ENCODE measurements around the gene ZNF516. TPM values are rescaled to one million over a fixed set of nuclear protein-coding genes. Genes with fewer than 3 reads are reported as not detected.

The ZNF516 gene
- total RNA-seq, 3 donors from 2014 or later (not counting 1 experiment from before 2014, with no cell fraction given) = 49.1 to 60.0 (median 52.4) TPM

DNA sequence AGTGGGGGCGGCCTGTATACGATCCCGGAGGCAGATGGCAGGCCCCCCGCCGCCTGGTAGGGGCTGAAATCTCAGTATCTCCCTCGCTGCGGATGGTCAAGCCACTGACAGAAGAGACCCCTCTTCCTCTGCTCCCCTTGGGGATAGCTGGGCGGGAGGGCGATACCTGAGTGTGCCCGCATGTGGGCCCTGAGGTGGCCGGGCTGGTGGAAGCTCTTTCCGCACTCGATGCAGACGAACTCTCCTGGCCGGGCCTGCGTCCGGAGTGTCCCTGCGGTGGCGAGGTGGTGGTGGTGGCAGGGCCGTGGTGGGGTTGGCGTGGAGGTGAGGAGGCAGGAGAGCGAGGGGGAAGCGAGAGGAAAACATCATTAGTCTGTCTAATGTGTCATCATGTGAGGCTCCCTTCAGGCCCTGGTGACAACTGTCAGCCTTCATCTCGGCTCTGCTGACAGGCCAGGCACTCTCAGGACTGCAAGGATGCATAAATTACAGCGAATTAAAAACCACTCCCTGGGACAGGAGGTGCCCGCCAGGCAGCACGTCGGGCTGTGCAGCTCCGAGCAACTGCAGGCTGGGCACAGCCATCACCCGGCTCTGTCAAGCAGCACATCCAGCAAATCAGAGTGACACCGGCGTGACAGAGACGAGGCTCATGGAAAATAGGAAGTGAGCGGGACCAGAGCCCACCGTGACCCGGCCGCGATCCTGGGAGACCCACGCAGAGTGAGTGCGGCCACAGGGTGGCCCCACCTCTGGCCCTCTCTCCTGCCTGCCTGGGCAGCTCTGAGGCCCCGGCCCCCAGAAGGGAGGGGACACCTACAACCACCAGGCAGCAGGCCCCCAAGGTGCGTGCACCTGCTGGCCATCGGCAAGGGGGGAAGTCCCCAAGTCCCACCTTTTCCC, 123.5 kb downstream of the ZNF516 start:
- TF ChIP-seq, protein P1, sequence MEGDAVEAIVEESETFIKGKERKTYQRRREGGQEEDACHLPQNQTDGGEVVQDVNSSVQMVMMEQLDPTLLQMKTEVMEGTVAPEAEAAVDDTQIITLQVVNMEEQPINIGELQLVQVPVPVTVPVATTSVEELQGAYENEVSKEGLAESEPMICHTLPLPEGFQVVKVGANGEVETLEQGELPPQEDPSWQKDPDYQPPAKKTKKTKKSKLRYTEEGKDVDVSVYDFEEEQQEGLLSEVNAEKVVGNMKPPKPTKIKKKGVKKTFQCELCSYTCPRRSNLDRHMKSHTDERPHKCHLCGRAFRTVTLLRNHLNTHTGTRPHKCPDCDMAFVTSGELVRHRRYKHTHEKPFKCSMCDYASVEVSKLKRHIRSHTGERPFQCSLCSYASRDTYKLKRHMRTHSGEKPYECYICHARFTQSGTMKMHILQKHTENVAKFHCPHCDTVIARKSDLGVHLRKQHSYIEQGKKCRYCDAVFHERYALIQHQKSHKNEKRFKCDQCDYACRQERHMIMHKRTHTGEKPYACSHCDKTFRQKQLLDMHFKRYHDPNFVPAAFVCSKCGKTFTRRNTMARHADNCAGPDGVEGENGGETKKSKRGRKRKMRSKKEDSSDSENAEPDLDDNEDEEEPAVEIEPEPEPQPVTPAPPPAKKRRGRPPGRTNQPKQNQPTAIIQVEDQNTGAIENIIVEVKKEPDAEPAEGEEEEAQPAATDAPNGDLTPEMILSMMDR (IDR thresholded peaks at IDR 0.05) = no peak
- H3K9me3 ChIP-seq (ENCODE audit: control insufficient read depth, insufficient read depth, low read length) = no peaks in the 10 kb centered on the region
- Mint-ChIP-seq H3K9me3 (no peaks in the 10 kb centered on the region), H3K4me3 (no peak overlapping the region), H3K27me3 (ENCODE audit: low read depth in 2 of 2) (no peaks in the 10 kb centered on the region), H3K36me3 (no peaks in the 10 kb centered on the region), H3K27ac (no peak overlapping the region), H3K4me1 (peaks cover 60 to 66% of the 10 kb centered on the region in 2 donors)
- H3K36me3 ChIP-seq (ENCODE audit: control insufficient read depth, insufficient read depth, low read length) = peaks cover 14% of the 10 kb centered on the region
- ATAC-seq (no peak), DNase-seq (no peak)
- WGBS (ENCODE audit: insufficient coverage) = 93% methylated on average over 43 of the region's 43 CpGs
- H3K4me3 ChIP-seq (ENCODE audit: low read length) = no peak overlapping the region
- no peak overlapping the region for H3K27ac ChIP-seq (ENCODE audit: low read length)
- H3K4me1 ChIP-seq (ENCODE audit: control insufficient read depth, insufficient read depth, low read length) = peaks cover 28% of the 10 kb centered on the region
- H3K27me3 ChIP-seq (ENCODE audit: control insufficient read depth, insufficient read depth, low read length) = no peaks in the 10 kb centered on the region
- intact Hi-C loops (cut with micrococcal nuclease) = no loop called here

DNA sequence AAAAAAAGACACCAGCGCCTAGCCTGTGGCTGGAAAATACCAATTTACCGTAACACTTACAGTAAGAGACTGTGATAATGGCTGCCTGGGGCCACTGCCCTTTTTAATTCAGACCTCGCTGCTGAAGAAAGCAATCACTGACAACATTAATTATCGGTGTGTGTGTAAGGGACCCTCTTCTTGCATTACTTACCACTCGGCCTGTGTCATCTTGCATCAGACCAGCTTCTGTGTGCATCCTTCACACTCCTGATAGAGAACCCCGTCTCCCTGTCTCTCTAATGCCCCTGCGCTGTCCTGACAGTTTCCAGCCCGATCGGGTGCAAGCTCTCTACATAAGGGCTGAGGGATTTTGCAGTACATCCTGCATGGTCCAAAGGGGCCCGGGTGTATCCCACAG, 124.4 kb downstream of the ZNF516 start:
- TF ChIP-seq, protein P1 (IDR thresholded peaks at IDR 0.05) = no peak
- H3K4me3 Mint-ChIP-seq = no peak overlapping the region
- no peaks in the 10 kb centered on the region for H3K9me3 ChIP-seq (ENCODE audit: control insufficient read depth, insufficient read depth, low read length)
- H3K27ac Mint-ChIP-seq = no peak overlapping the region
- peaks cover 23% of the 10 kb centered on the region for H3K4me1 ChIP-seq (ENCODE audit: control insufficient read depth, insufficient read depth, low read length)
- peaks cover 14% of the 10 kb centered on the region for H3K36me3 ChIP-seq (ENCODE audit: control insufficient read depth, insufficient read depth, low read length)
- ATAC-seq (no peak), DNase-seq (no peak)
- intact Hi-C loops (cut with micrococcal nuclease) = no loop called here
- no peak overlapping the region for H3K27ac ChIP-seq (ENCODE audit: low read length)
- 96% methylated on average over 10 of the region's 10 CpGs for WGBS (ENCODE audit: insufficient coverage)
- no peaks in the 10 kb centered on the region for H3K27me3 Mint-ChIP-seq (ENCODE audit: low read depth in 2 of 2)
- no peak overlapping the region for H3K4me3 ChIP-seq (ENCODE audit: low read length)
- H3K9me3 Mint-ChIP-seq = no peaks in the 10 kb centered on the region
- no peaks in the 10 kb centered on the region for H3K36me3 Mint-ChIP-seq
- peaks cover 55 to 58% of the 10 kb centered on the region in 2 donors for H3K4me1 Mint-ChIP-seq
- no peaks in the 10 kb centered on the region for H3K27me3 ChIP-seq (ENCODE audit: control insufficient read depth, insufficient read depth, low read length)

DNA sequence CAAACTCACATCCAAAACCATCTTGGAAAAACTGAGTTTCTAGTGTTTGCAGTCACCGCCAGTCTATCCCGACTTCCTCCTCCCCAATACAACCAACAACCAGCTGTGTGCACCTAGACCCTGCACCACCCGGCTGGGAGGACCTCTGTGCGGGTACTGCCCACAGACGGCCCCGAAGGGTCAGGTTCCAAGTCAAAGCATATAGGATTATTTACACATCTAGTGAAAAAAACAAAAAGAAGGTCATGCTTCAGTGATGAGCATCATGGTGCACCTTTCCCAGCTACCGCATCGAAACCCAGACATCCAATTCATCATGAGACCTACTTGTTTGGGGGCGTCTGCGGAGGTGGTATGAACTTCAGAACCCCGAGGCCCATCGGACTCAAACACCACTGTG, 124.8 kb downstream of the ZNF516 start:
- H3K4me3 ChIP-seq (ENCODE audit: low read length) = no peak overlapping the region
- H3K36me3 ChIP-seq (ENCODE audit: control insufficient read depth, insufficient read depth, low read length) = peaks cover 14% of the 10 kb centered on the region
- Mint-ChIP-seq H3K4me3 (no peak overlapping the region), H3K27me3 (ENCODE audit: low read depth in 2 of 2) (no peaks in the 10 kb centered on the region), H3K9me3 (no peaks in the 10 kb centered on the region), H3K36me3 (no peaks in the 10 kb centered on the region), H3K4me1 (peaks cover 53% of the 10 kb centered on the region in 2 donors), H3K27ac (no peak overlapping the region)
- 93% methylated on average over 11 of the region's 12 CpGs for WGBS (ENCODE audit: insufficient coverage)
- no peak for DNase-seq
- no peaks in the 10 kb centered on the region for H3K9me3 ChIP-seq (ENCODE audit: control insufficient read depth, insufficient read depth, low read length)
- TF ChIP-seq, protein P1 (IDR thresholded peaks at IDR 0.05) = no peak
- H3K4me1 ChIP-seq (ENCODE audit: control insufficient read depth, insufficient read depth, low read length) = peaks cover 18% of the 10 kb centered on the region
- no peaks in the 10 kb centered on the region for H3K27me3 ChIP-seq (ENCODE audit: control insufficient read depth, insufficient read depth, low read length)
- no peak overlapping the region for H3K27ac ChIP-seq (ENCODE audit: low read length)
- intact Hi-C loops (cut with micrococcal nuclease) = no loop called here
- no peak for ATAC-seq
